ENCODE measurements around the gene ZP1.

ZP1 gene

GRCh38 chr11:60844045-60844869 is 23.1 kb upstream of the ZP1 start:
- no peak for DNase-seq

DNA sequence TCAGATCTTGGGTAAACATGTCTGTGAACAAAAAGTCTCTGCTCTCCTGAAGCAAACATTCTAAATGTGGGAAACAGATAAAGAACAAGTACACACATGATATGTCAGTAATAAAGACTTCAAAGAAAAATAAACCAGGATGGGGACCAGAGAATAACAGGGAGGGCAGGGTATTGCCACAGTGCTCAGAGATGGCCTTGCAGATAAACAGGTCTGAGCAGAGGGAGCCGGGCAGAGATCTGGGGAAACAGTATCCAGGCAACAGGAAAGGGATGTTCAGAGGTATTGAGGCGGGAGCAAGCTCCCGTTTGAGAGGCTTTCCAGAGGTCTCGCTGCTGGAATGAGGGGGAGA is 22.5 kb upstream of the ZP1 start:
- DNase-seq: no peak

DNA sequence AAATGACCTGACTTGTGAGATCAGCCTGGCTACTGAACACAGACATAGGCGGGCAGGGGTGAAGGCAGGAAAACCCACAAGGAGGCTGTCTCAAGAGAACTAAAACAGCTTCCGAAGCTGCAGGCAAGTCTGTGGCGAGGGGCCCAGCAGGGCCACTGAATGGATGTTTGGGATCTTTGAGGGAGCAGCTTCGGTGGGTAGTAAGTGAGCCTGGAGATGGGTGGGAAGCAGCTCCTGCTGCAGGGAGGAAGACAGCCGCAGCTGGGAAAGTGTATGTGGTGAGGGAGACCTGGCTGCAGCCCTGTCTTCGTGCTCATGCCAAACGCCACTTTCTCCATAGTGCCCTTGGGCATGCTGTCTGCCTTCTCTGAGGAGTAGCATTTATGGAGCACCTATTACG is 22.0 kb upstream of the ZP1 start:
- DNase-seq: no peak

DNA sequence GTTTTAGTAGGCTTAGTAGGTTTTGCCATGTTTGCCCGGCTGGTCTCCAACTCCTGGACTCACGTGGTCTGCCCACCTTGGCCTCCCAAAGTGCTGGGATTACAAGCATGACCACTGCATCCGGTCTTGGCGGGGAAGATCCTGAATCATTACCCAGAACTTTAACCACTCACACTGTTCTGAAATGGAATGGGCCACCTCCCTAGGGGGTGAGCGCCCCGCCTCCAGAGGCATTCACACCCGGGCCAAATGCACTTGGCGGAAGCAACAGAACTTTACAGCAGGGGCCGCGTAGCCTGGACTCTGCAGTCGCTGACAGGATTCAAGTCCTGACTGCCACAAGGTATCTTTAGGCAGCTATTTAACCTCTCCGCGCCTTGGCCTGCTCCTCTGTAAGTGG is 20.1 kb upstream of the ZP1 start:
- no peak for DNase-seq

DNA sequence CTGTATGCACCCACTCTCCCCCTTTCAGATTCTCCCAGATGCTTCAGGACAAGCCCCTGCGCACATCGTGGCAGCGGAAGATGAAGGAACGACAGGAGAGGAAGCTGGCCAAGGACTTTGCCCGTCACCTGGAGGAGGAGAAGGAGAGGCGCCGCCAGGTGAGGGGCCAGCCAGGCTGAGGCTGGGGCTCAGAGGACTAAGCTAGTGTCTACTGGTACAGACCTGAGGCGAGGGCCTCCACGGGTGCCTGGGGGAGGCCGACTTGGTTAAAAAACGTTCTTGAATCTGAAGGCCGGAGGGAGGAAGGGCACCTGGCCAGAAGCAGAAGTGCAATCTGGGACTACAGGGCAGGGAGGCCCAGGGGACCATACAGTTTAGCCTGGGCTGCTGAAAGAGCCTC is 19.4 kb upstream of the ZP1 start:
- no peak for DNase-seq

GRCh38 chr11:60848714-60849151 is 18.6 kb upstream of the ZP1 start:
- DNase-seq: no peak

GRCh38 chr11:60849641-60850520 is 17.5 kb upstream of the ZP1 start:
- no peak for DNase-seq

- no peak for DNase-seq
Observed at GRCh38 chr11:60851327-60852104, 15.8 kb upstream of the ZP1 start.

- no peak for DNase-seq
Observed at GRCh38 chr11:60852117-60852981, 15.0 kb upstream of the ZP1 start.

GRCh38 chr11:60852982-60853950 is 14.1 kb upstream of the ZP1 start:
- DNase-seq: no peak

DNA sequence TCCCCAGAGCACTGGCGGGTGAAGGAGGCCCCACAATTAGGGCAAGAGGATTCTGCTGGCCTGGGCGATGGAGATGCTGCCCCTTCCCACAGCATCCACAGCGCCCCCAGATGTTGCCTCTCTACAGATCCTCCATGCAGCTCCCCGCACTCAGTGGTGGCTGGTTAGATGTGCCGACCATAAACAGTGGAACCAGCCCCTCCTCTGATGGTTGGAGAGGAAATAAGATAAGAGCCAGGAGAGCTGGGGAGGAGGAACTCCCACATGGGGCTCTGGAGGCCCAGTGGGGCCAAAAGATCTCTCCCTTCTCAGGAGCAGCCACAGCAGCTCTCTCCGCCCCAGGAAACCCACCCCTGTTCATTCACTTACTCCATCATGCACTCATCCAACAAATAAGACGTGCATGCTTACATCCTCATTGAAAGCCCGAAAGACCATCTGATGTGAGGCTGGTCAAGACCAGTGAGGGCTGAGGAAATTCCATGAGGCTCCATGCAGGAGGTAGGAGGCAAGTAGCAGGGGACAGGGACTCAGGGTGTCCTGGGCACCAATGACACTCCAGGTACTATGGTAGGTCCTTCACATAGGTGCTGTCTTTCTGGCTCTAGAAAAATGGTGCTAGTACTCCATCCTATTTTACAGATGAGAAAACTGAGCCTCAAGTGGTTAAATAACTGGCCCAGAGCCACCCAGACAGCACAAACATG is 13.0 kb upstream of the ZP1 start:
- peak; percentile 22 to 24 for DNase-seq

DNA sequence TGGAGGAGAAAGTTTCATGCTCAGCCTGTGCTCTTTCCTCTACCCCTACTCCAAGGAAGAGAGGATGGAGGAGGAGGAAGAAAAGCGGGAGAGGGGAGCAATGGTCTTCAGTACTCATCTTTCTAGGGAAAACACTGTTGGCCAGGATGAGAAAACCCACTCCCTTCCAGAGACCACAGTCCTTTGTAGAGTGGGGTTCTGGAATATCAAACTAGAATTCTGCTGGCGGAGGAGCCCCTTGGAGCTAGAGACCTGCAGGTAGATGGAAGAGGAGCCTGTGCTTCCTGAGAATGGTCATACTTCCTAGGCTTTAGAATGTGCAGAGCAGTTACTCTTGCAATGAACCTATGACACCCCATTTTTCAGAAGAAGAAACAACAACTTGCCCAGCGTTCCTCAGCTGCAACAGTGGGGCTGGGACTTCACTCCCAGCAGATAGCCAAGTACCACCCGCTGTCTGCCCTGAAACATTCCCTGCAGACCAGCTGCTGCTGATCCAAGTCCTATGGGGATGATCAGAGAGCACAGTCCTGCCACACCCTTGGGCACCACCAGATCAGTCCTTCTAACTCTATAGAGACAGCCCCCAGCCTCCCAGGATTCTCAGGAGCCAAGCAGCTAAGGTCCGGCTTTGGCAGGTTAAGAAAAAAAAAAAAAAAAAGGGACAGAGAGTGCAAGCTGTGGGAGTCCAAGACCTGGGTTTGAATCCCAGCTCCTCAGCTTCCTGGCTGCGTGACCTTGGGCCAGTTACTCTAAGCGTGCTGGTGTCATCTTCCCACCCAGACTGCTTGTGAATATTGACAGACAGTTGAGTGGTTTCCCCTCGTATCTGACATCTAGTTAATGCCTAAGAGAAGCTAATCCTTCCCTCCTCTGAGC is 12.3 kb upstream of the ZP1 start:
- DNase-seq: no peak

GRCh38 chr11:60855726-60856633 is 11.4 kb upstream of the ZP1 start, which contains the start of gene PTGDR2:
TSS of gene PTGDR2 (minus strand) at chr11:60855950. CDS start at chr11:60853722, 2,228 bp downstream.
- DNase-seq: peak; percentile 31 to 36

GRCh38 chr11:60857378-60858232 is 9.7 kb upstream of the ZP1 start:
- DNase-seq: no peak

DNA sequence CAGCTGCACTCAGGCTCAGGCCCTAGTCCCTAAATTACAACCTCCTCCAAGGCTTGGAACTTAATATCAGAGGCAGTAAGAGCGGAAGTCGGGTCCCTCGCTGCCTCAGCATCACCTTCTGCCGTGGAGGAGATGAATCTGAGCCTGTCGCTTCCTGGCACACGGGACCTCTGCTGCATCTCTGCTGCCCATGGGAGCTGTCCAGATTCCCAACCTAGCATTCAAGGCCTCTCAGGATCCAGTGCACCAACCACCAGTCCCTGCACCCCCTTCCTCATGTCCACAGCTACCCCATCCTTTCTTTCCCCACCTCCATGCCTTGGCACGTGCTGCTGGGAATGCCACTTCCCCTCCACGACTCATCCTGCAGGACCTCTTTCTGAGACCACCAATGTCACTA is 9.1 kb upstream of the ZP1 start:
- DNase-seq: no peak

- peak; percentile 20 to 24 for DNase-seq
Observed at GRCh38 chr11:60858731-60859464, 8.4 kb upstream of the ZP1 start.

Data from Kasumi-1 (cell line).